Measurements from ENCODE around the gene RNF215. TPM values are rescaled to one million over a fixed set of nuclear protein-coding genes. Genes with fewer than 3 reads are reported as not detected.

The RNF215 gene
- total RNA-seq, 1 experiment from 2014 or later = 9.2 TPM

DNA sequence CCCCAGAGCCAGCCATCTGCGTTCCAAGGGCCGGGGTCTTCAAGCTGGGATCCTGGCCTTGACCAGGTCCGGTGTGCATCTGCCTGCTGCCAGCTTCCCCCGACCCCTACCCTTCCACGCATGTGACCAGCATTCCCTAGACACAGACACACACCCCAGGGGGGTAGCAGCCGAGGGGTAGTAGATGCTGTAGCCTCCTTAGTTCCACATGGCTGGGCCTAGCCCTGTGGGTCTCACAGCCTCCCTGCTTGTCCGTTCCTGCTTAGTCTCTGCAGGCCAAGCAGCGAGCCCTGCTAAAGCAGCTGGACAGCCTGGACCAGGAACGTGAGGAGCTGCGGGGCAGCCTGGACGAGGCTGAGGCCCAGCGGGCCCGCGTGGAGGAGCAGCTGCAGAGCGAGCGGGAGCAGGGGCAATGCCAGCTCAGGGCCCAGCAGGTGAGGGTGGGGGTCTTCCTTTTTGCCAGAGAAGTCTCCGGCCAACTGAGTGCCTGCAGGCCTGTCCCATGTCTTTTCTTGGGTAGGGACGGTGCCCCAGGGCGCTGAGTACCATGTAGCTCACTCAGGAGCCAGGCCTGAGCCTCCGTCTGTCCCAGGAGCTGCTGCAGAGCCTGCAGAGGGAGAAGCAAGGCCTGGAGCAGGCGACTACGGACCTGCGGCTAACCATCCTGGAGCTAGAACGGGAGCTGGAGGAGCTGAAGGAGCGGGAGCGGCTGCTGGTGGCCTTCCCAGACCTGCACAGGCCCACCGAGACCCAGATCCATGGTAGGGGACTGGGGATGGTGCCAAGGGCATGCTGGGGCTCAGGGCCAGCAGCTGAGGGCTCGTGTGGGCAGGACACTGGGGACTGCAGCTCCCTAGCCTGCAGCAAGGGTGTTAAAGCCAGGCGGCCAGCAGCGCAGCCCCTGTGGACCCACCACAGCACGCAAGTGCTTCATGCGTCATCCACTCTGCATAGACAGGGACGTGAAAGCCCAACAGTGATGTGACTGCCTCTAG lies 13.6 kb downstream of the RNF215 start:
- no peak overlapping the region for H3K4me3 ChIP-seq
- H3K36me3 ChIP-seq = 0 out of 2 replicates have a peak, but pooled peaks cover 3% of the 10 kb centered on the region
- no peaks in the 10 kb centered on the region for H3K27me3 ChIP-seq (replicated peaks)
- H3K27ac ChIP-seq = no peak overlapping the region
- no peak for DNase-seq (ENCODE audit: low read depth in 1 of 2, low spot score in 2 of 2)
- no peaks in the 10 kb centered on the region for H3K4me1 ChIP-seq (replicated peaks)
- H3K9me3 ChIP-seq (replicated peaks) = no peaks in the 10 kb centered on the region

DNA sequence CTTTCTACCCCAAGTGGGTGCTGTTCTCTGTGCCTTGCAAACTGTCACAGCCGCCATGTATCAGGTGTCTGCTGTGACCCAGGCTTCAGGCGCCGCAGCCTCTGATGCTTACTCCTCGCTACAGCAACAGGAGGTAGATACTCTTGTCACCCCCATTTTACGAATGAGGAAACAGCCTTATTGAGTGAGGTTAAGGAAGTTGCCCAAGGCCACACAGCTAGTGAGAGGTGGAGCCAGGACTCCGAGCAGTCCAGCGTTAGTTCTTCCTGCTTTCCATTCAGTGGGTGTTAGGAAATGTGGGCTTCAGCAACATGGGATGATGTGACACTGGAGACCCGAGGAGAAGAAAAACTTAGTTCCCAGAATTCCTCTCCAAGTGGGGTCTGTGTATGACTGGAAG lies 14.3 kb downstream of the RNF215 start:
- Histone ChIP-seq H3K36me3 (0 out of 2 replicates have a peak, but pooled peaks cover 3% of the 10 kb centered on the region), H3K9me3 (replicated peaks) (no peaks in the 10 kb centered on the region), H3K4me3 (no peak overlapping the region), H3K27ac (no peak overlapping the region), H3K4me1 (replicated peaks) (no peaks in the 10 kb centered on the region), H3K27me3 (replicated peaks) (no peaks in the 10 kb centered on the region)
- no peak for DNase-seq (ENCODE audit: low read depth in 1 of 2, low spot score in 2 of 2)

DNA sequence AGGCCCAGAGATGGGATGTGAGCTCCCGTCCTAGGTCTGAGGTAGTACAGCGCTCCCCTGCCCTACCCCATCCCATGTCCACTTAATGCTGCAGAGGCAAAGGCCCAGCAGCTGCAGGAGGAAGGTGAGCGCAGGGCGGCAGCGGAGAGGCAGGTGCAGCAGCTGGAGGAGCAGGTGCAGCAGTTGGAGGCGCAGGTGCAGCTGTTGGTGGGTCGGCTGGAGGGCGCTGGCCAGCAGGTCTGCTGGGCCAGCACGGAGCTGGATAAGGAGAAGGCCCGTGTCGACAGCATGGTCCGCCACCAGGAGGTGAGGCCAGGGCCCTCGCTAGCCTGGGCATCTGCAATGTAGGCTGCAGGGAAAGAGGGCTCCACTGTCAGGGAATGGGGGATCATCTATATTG lies 15.2 kb downstream of the RNF215 start:
- H3K27ac ChIP-seq = no peak overlapping the region
- no peaks in the 10 kb centered on the region for H3K4me1 ChIP-seq (replicated peaks)
- H3K27me3 ChIP-seq (replicated peaks) = no peaks in the 10 kb centered on the region
- no peak overlapping the region for H3K4me3 ChIP-seq
- H3K36me3 ChIP-seq = no peaks in the 10 kb centered on the region
- DNase-seq (ENCODE audit: low read depth in 1 of 2, low spot score in 2 of 2) = no peak
- no peaks in the 10 kb centered on the region for H3K9me3 ChIP-seq (replicated peaks)

DNA sequence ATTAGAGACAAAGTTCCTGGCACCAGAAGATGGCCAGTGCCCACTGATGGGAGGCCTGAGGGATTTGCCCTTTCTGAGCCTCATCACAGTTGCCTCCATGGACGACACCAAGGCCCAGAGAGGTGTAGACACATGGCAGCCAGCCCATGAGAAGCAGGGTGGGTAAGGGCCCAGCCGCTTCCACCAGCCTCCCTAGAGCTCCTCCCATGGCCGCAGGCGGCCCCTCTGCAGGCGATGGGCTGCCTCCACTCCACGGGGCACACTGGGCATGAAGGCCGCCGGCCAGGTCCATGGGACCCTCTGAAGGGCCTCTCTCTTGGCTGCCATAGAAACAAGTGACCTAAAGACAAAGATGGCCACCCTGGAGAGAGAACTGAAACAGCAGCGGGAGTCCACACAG lies 15.9 kb downstream of the RNF215 start:
- no peak for DNase-seq (ENCODE audit: low read depth in 1 of 2, low spot score in 2 of 2)
- H3K27ac ChIP-seq = no peak overlapping the region
- no peaks in the 10 kb centered on the region for H3K9me3 ChIP-seq (replicated peaks)
- no peaks in the 10 kb centered on the region for H3K4me1 ChIP-seq (replicated peaks)
- H3K27me3 ChIP-seq (replicated peaks) = no peaks in the 10 kb centered on the region
- H3K36me3 ChIP-seq = no peaks in the 10 kb centered on the region
- no peak overlapping the region for H3K4me3 ChIP-seq

DNA sequence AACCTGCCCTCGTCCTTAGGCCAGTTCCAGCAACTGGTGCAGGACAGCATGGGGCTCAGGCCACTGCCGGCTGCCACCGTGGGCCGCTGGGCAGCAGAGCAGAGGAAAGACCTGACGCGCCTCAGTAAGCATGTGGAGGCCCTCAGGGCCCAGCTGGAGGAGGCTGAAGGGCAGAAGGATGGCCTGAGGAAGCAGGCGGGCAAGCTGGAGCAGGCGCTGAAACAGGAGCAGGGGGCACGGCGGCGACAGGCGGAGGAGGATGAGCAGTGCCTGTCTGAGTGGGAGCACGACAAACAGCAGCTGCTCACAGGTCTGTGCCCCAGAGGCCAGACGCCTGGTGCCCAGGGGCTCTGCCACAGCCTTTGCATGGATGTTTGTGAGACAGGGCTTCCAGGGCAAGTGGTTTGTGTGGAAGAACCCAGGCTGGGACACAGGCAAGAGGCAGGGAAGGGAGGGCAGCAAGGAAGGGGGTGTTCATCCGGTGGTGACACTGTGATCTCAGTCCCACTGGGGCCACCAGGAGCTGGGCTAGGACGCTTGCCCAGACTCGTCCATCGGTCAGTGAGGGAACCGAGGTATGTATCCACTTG lies 16.5 kb downstream of the RNF215 start:
- no peak for DNase-seq (ENCODE audit: low read depth in 1 of 2, low spot score in 2 of 2)
- no peaks in the 10 kb centered on the region for H3K9me3 ChIP-seq (replicated peaks)
- no peaks in the 10 kb centered on the region for H3K27me3 ChIP-seq (replicated peaks)
- H3K36me3 ChIP-seq = no peaks in the 10 kb centered on the region
- H3K4me1 ChIP-seq (replicated peaks) = no peaks in the 10 kb centered on the region
- no peak overlapping the region for H3K4me3 ChIP-seq
- no peak overlapping the region for H3K27ac ChIP-seq

DNA sequence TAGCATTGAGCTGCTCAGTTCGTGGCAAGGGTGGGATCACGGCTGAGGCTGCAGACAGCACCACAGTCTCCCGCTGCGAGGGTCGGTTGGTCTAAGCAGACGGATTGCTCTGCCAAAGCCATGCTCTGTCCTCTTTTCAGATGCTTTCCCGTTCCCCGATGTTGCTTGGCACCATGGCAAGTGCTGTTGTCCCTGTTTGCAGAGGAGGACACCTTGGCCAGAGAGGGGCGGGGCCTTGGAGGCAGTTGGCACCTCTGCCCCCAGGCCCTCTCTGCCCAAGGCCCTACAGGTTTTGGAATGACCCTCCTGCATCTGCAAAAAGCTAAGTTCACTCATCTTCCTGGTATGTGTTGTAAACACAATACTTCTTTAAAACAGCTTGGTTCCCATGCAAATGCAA lies 18.8 kb downstream of the RNF215 start:
- H3K36me3 ChIP-seq = no peaks in the 10 kb centered on the region
- no peak overlapping the region for H3K27ac ChIP-seq
- no peak for DNase-seq (ENCODE audit: low read depth in 1 of 2, low spot score in 2 of 2)
- no peak overlapping the region for H3K4me3 ChIP-seq
- no peaks in the 10 kb centered on the region for H3K4me1 ChIP-seq (replicated peaks)
- no peaks in the 10 kb centered on the region for H3K27me3 ChIP-seq (replicated peaks)
- H3K9me3 ChIP-seq (replicated peaks) = no peaks in the 10 kb centered on the region

DNA sequence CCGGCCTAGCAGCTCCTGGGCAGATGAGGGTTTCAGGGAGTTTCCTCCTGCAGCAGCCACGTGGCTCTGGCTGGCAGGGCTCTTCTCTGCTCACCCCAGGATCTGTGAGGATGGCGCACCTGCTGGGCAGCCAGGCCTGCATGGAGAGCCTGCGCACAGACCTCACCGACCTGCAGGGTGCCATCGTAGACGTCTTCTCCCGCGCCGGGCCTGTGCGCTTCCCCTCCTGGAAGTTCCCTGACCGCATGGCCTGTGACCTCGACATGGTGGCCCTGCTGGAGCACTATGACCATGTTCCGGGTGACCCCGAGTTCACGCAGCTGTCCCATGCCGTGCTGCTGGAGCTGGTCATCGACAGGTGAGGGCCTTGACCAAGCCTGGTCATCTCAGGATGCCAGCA lies 21.3 kb downstream of the RNF215 start:
- Histone ChIP-seq H3K27ac (no peak overlapping the region), H3K27me3 (replicated peaks) (no peaks in the 10 kb centered on the region), H3K9me3 (replicated peaks) (no peaks in the 10 kb centered on the region; the same call in 1 of the 2 replicates), H3K4me1 (replicated peaks) (no peaks in the 10 kb centered on the region), H3K4me3 (no peak overlapping the region), H3K36me3 (no peaks in the 10 kb centered on the region)
- DNase-seq (ENCODE audit: low read depth in 1 of 2, low spot score in 2 of 2) = no peak

DNA sequence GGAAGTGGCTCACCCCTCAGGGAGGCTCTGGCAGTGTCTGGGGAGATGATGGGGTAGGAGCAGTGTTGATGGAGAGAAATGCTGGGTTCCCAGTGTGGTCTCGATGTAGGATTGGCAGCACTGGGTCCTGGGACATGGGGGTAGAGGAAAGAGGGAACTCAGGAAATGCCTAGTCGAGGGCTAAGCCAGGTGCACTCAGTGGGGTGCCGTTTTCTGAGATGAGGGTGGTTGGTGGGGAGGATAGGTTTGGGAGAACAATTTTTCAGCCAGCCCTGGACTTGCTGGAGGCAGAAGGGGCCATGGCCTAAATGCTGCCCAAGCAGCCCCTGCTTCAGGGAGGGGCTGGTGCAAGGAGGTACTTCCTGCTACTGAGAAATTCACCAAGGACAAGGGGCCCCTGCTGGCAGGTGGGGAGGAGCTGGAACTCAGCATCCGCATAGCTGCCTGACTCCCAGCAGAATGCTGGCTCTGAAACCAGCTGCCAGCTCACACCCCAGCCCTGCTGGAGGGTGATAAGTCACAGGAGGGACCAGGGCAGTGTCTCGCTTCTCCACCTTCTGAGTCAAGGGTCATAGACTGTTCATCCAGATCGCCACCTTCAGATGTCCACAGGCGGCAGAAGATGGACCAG lies 24.4 kb downstream of the RNF215 start:
- Histone ChIP-seq H3K4me1 (replicated peaks) (no peaks in the 10 kb centered on the region), H3K36me3 (no peaks in the 10 kb centered on the region), H3K9me3 (replicated peaks) (no peaks in the 10 kb centered on the region; the same call in 1 of the 2 replicates), H3K27ac (no peak overlapping the region), H3K4me3 (no peak overlapping the region), H3K27me3 (replicated peaks) (no peaks in the 10 kb centered on the region)
- DNase-seq (ENCODE audit: low read depth in 1 of 2, low spot score in 2 of 2) = no peak

DNA sequence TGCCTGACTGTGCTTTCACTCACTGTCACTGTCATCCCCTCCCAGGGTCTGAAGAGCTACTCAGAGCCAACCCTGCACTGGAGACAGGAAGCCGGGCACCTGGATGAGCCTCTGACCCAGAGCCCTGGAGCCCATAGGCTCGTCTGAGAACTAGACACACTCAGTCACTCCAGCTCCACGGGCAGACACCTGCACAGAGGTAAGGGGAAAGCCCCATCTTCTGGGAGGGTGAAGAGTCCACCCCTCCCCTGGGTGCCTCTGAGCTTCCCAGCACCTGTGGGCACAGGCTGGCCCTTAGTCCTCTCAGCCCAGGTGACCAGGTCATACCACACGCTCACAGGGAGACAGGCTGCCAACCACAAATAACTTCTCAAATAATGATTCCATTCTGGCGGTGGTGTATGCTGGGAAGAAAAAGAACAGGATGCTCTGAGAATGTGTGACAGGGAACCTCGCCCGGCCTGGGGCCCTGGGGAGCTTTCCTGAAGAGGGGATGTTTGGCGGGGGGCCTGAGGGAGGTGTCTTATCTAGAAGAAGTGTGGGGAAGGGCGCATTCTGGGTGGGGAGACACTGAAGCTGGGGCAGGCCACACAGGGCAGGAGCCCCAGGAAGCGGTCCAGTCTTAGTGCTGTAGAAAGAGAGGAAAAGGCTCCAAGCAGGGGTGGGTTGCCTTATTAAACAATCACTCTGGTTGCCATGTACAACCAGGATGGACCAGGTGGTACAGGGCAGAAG lies 25.1 kb downstream of the RNF215 start:
- Histone ChIP-seq H3K9me3 (replicated peaks) (no peaks in the 10 kb centered on the region; the same call in 1 of the 2 replicates), H3K4me3 (no peak overlapping the region), H3K27me3 (replicated peaks) (no peaks in the 10 kb centered on the region), H3K27ac (no peak overlapping the region), H3K4me1 (replicated peaks) (no peaks in the 10 kb centered on the region), H3K36me3 (no peaks in the 10 kb centered on the region; the same call in 1 of the 2 replicates)
- DNase-seq (ENCODE audit: low read depth in 1 of 2, low spot score in 2 of 2) = no peak

DNA sequence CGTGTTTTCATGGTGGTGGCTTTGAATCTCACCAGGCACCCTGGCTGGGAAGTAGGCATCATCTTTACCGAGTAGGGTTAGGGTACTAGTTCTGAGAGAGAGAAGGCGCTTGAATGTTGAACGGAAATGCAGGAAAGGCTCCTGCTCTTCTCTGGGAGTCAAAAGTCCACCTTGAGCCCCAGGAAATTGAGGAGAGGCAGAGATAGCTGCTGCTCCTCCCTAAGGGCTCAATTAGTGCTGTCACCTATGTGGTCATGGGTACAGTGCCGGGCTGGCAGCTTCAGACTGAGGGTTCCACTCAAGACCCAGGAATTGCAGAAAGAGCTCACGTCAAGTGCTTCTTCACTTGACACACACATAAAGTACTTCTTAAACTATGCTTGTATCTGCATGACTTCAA lies 28.7 kb downstream of the RNF215 start:
- DNase-seq (ENCODE audit: low read depth in 1 of 2, low spot score in 2 of 2) = no peak

DNA sequence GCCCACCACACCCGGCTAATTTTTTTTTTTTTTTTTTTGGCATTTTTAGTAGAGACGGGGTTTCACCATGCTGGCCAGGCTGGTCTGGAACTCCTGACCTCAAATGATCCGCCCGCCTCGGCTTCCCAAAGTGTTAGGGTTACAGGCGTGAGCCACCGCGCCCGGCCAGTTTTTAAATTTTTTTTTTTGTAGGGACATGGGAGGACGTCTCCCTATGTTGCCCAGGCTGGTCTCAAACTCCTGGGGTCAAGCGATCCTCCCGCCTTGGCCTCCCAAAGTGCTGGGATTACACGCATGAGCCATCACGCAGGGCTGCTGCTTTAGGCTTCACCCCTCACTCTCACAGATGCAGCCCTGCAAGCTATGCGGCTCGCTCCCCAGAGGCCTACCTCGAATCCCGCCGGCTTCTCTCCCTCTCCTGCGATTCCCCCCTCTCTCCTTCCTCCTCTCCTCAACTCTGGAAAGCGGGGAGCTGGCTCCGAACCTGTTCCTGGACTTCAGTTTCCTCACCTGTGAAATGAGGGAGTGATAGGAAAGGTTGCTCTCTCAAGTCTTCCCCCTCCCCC lies 29.5 kb downstream of the RNF215 start:
- no peak for DNase-seq (ENCODE audit: low read depth in 1 of 2, low spot score in 2 of 2)
- Histone ChIP-seq H3K27me3 (replicated peaks) (no peaks in the 10 kb centered on the region), H3K4me3 (no peak overlapping the region), H3K36me3 (peaks cover 31% of the 10 kb centered on the region), H3K4me1 (replicated peaks) (peaks cover 10% of the 10 kb centered on the region), H3K9me3 (replicated peaks) (no peaks in the 10 kb centered on the region; the same call in 1 of the 2 replicates), H3K27ac (no peak overlapping the region)

More for the DNA sequence above, 28.7 kb downstream of the RNF215 start:
- no peak overlapping the region for H3K27ac ChIP-seq
- no peaks in the 10 kb centered on the region for H3K27me3 ChIP-seq (replicated peaks)
- H3K4me3 ChIP-seq = no peak overlapping the region
- no peaks in the 10 kb centered on the region; the same call in 1 of the 2 replicates for H3K9me3 ChIP-seq (replicated peaks)
- H3K4me1 ChIP-seq (replicated peaks) = peaks cover 10% of the 10 kb centered on the region
- H3K36me3 ChIP-seq = peaks cover 26% of the 10 kb centered on the region

DNA sequence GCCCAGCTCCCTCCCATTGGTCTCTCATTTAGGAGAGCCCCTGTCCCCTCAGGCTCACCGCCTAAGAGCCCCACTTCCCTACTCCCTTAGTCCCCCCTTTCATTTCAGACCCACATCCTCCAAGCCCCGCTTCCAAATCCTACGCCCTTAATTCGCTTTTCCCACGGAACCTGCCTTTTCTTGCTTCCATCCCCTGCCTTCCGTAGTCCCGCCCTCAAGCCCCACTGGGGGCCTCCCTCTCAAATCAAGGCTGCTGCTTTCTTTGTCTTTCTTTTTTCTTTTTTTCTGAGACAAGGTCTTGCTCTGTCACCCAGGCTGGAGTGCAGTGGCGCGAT lies 30.0 kb downstream of the RNF215 start:
- no peak for DNase-seq (ENCODE audit: low read depth in 1 of 2, low spot score in 2 of 2)
- Histone ChIP-seq H3K4me3 (peak overlapping the region; percentile 98), H3K9me3 (replicated peaks) (no peaks in the 10 kb centered on the region), H3K36me3 (peaks cover 36% of the 10 kb centered on the region), H3K27ac (peak overlapping the region; percentile 91), H3K27me3 (replicated peaks) (no peaks in the 10 kb centered on the region), H3K4me1 (replicated peaks) (peaks cover 10% of the 10 kb centered on the region)
